Large intestine (tissue), 3 donors: ENCODE results near the gene PKIG. TPM values are rescaled to one million over a fixed set of nuclear protein-coding genes. Genes with fewer than 3 reads are reported as not detected.

Source experiments
- DNase-seq, 2 donors: peaks; one replicate each; pipeline versions ENCODE4 v3.0.0 to v3.0.0-alpha.2; 2013
- H3K27ac ChIP-seq: one replicate; pipeline ENCODE4 v1.5.1; 2013; ENCODE audit warnings: low read length
- H3K27me3 ChIP-seq: 2 replicates; pipeline ENCODE4 v1.6.1; 2013; ENCODE audit warnings: low read length; ENCODE audit not compliant: control insufficient read depth, insufficient read depth
- H3K36me3 ChIP-seq: 2 replicates; pipeline ENCODE4 v1.6.1; 2013; ENCODE audit warnings: low read length; ENCODE audit not compliant: control insufficient read depth, insufficient read depth
- H3K4me1 ChIP-seq: one replicate; pipeline ENCODE4 v1.6.1; 2013; ENCODE audit warnings: low read length; ENCODE audit not compliant: control insufficient read depth, insufficient read depth
- H3K4me3 ChIP-seq: one replicate; pipeline ENCODE4 v1.5.1; 2013; ENCODE audit warnings: low read length
- H3K9me3 ChIP-seq: one replicate; pipeline ENCODE4 v1.6.1; 2013; ENCODE audit warnings: mild to moderate bottlenecking, low read depth, low read length, moderate library complexity; ENCODE audit not compliant: control insufficient read depth
- WGBS: methylation state at CpG from one replicate; pipeline ENCODE4 v1.1.5; 2013; ENCODE audit warnings: low lambda C conversion rate; ENCODE audit not compliant: insufficient coverage; 5-methylcytosine and 5-hydroxymethylcytosine counted together
- polyA plus RNA-seq: library from polyadenylated mRNA; unstranded; fragments of 120-200 nt; gene quantifications from one replicate; pipeline ENCODE4 v1.2.1, GENCODE V29; 2013

Gene PKIG
- polyA plus RNA-seq, 1 donor: 46.5 TPM

GRCh38 chr20:44625361-44625760, 43.0 kb downstream of the PKIG start:
- no peak for DNase-seq
- no CpG with 5 or more reads among the region's 8 CpGs for WGBS

DNA sequence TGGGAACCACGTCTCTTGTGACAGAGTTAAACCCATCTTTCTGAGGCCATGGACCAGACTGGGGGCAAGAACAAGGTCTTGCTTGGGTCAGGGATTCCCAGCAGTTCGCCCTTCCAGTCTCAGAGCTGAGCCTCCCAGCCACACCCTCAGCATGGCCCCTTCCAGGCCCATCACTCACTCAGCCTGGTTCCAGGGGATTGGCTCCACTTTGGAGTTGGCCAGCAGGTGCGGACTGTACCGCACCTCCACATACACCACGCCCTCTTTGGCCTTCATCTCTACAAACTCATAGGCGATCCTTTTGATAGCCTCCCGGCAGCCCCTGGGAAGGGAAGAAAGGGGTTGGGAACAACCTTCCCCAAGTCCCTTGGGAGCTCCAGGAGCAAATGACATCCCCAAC, 43.9 kb downstream of the PKIG start:
- DNase-seq: no peak
- no peaks in the 10 kb centered on the region for H3K4me1 ChIP-seq
- H3K4me3 ChIP-seq: no peak overlapping the region
- H3K27ac ChIP-seq: no peak overlapping the region
- H3K36me3 ChIP-seq: no peaks in the 10 kb centered on the region
- peaks cover 9% of the 10 kb centered on the region for H3K9me3 ChIP-seq
- no CpG with 5 or more reads among the region's 7 CpGs for WGBS
- H3K27me3 ChIP-seq: no peaks in the 10 kb centered on the region

More at GRCh38 chr20:44625361-44625760, 43.0 kb downstream of the PKIG start:
- H3K4me3 ChIP-seq: no peak overlapping the region
- no peaks in the 10 kb centered on the region for H3K4me1 ChIP-seq
- no peaks in the 10 kb centered on the region for H3K36me3 ChIP-seq
- H3K27me3 ChIP-seq: no peaks in the 10 kb centered on the region
- H3K27ac ChIP-seq: no peak overlapping the region
- H3K9me3 ChIP-seq: peaks cover 9% of the 10 kb centered on the region

- H3K4me3 ChIP-seq: no peak overlapping the region
- WGBS: 60% methylated on average over 1 of the region's 13 CpGs
- H3K9me3 ChIP-seq: peaks cover 6% of the 10 kb centered on the region
- no peaks in the 10 kb centered on the region for H3K4me1 ChIP-seq
- DNase-seq: no peak
- no peaks in the 10 kb centered on the region for H3K27me3 ChIP-seq
- H3K27ac ChIP-seq: no peak overlapping the region
- no peaks in the 10 kb centered on the region for H3K36me3 ChIP-seq
Measured at GRCh38 chr20:44627364-44628010, 45.1 kb downstream of the PKIG start.

DNA sequence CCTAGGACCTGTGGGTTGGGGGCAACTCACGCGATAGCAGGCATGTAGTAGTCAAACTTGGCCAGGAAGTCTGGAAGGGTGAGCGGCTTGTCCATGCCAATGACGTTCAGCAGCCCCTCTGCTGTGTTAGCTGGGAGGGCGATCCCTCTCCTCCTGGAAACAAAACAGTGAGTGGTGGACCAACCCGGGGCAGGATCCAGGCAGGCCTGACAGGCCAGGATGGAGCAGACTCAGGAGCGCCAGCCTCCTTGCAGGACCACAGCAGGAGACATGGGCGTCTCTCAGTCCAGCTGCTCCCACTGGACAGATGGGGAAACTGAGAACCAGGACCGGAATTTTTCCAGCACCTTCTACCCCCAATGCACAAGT, 46.6 kb downstream of the PKIG start:
- no peaks in the 10 kb centered on the region for H3K9me3 ChIP-seq
- no peaks in the 10 kb centered on the region for H3K36me3 ChIP-seq
- H3K27me3 ChIP-seq: no peaks in the 10 kb centered on the region
- H3K4me3 ChIP-seq: no peak overlapping the region
- no peak for DNase-seq
- 100% methylated on average over 2 of the region's 9 CpGs for WGBS
- H3K27ac ChIP-seq: no peak overlapping the region
- peaks cover 12% of the 10 kb centered on the region for H3K4me1 ChIP-seq

GRCh38 chr20:44629542-44629941, 47.2 kb downstream of the PKIG start:
- Histone ChIP-seq H3K27ac (no peak overlapping the region), H3K9me3 (no peaks in the 10 kb centered on the region), H3K4me1 (peaks cover 17% of the 10 kb centered on the region), H3K4me3 (no peak overlapping the region), H3K27me3 (no peaks in the 10 kb centered on the region), H3K36me3 (no peaks in the 10 kb centered on the region)
- DNase-seq: no peak
- no CpG with 5 or more reads among the region's 10 CpGs for WGBS

- no peak overlapping the region for H3K27ac ChIP-seq
- no peaks in the 10 kb centered on the region for H3K27me3 ChIP-seq
- no peak overlapping the region for H3K4me3 ChIP-seq
- H3K4me1 ChIP-seq: peaks cover 17% of the 10 kb centered on the region
- H3K36me3 ChIP-seq: no peaks in the 10 kb centered on the region
- WGBS: 94% methylated on average over 5 of the region's 5 CpGs
- H3K9me3 ChIP-seq: no peaks in the 10 kb centered on the region
- no peak for DNase-seq
Measured at GRCh38 chr20:44630297-44630696, 47.9 kb downstream of the PKIG start.

GRCh38 chr20:44632103-44632752, 49.8 kb downstream of the PKIG start:
- Histone ChIP-seq H3K4me1 (peaks cover 17% of the 10 kb centered on the region), H3K27ac (no peak overlapping the region), H3K4me3 (no peak overlapping the region), H3K9me3 (no peaks in the 10 kb centered on the region), H3K27me3 (no peaks in the 10 kb centered on the region), H3K36me3 (no peaks in the 10 kb centered on the region)
- DNase-seq: no peak
- WGBS: 70% methylated on average over 4 of the region's 8 CpGs

DNA sequence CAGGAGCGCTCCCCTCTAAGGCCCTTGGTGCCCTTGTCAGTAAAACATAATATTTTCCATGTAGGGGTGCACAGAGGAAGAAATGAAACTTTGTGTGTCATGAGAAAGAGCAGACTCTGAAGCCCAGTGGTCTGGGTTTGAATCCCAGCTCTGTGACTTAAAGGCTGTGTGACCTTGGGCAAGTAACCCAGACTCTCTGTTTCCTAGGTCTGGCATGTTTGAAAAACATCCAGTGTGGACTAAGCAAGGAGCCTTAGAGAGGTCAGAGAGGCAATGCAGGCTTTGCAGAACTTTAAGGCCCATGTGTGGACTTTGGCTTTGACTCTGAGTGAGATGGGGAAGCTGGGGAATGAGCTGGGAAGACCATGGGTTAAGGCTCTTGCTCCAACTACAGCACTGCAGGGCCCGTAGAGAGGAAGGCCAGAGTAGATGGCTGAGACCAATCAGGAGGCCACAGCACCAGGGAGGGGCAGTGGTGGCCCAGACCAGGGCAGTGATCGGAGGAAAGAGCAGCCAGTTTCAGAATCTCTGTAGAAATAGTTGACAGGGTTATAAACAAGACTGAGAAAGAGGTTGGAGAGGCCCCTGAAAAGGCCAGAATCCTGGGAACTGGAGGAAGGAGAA, 50.9 kb downstream of the PKIG start:
- H3K27ac ChIP-seq: peak overlapping the region; percentile 55
- WGBS: no CpG with 5 or more reads among the region's 3 CpGs
- DNase-seq: peak; percentile 44 to 69
- no peaks in the 10 kb centered on the region for H3K27me3 ChIP-seq
- H3K9me3 ChIP-seq: no peaks in the 10 kb centered on the region
- H3K4me3 ChIP-seq: no peak overlapping the region
- H3K4me1 ChIP-seq: peaks cover 17% of the 10 kb centered on the region
- no peaks in the 10 kb centered on the region for H3K36me3 ChIP-seq

DNA sequence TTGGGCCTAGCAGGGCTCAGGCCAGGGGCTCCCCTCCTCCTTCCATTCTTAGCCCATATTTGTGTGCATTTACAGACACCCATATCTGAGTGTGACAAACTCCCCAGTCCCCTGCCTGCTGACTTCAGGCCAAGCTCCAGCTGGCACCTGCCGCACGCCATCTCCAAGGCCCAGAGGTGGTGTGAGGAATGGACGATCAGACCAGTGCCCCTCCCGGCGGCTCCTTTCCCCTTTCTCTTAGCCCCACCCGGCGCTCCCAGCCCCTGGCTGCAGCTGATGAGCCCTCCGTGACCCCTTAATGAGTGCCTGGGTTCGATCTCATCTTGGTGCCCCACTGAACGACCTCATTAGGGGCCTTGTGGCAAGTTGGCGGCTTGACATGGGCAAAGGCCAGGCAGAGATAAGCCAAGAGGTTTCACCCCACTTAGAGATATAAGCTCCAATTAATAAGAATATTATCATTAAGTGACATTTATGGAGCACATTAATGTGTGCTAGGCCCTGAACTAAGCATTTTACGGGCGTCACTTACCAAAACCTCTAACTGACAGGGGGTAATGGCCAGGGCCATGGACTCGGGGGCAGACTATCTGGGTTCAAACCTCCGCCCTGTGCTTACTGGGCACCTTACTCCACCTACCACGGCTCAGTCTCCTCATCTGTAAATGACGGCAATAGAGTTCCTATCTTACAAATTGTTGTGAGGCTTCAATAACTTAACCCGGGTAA, 51.7 kb downstream of the PKIG start:
- no CpG with 5 or more reads among the region's 18 CpGs for WGBS
- Histone ChIP-seq H3K27me3 (no peaks in the 10 kb centered on the region), H3K4me3 (no peak overlapping the region), H3K4me1 (peaks cover 17% of the 10 kb centered on the region), H3K27ac (peak overlapping the region; percentile 55), H3K36me3 (no peaks in the 10 kb centered on the region), H3K9me3 (no peaks in the 10 kb centered on the region)
- DNase-seq: no peak

- no peak overlapping the region for H3K27ac ChIP-seq
- WGBS: no CpG with 5 or more reads among the region's 4 CpGs
- H3K4me1 ChIP-seq: peaks cover 17% of the 10 kb centered on the region
- H3K9me3 ChIP-seq: no peaks in the 10 kb centered on the region
- DNase-seq: no peak
- H3K36me3 ChIP-seq: no peaks in the 10 kb centered on the region
- no peaks in the 10 kb centered on the region for H3K27me3 ChIP-seq
- H3K4me3 ChIP-seq: no peak overlapping the region
Measured at GRCh38 chr20:44635877-44636276, 53.5 kb downstream of the PKIG start.
